Thyroid gland (tissue), 4 donors: Measurements from ENCODE around the gene TLE4. TPM values are rescaled to one million over a fixed set of nuclear protein-coding genes. Genes with fewer than 3 reads are reported as not detected.

Experiments used
- DNase-seq, 2 donors: peaks; one replicate each; pipeline ENCODE4 v3.0.0-alpha.2; 2019
- H3K27ac ChIP-seq, 3 donors: fragments of 200-600 bp; sonication (generic); 1 replicate in 2 of 3; 2 replicates in 1 of 3; pipeline ENCODE4 v1.5.1; 2016 to 2019; ENCODE audit warnings: mild to moderate bottlenecking in 1 of 3, moderate library complexity in 1 of 3
- H3K27me3 ChIP-seq: fragments of 200-600 bp; sonication (generic); one replicate; pipeline ENCODE4 v1.5.1; 2019
- H3K36me3 ChIP-seq, 2 donors: fragments of 200-600 bp; sonication (generic); one replicate each; pipeline ENCODE4 v1.5.1; 2016 to 2019
- H3K4me1 ChIP-seq, 2 donors: fragments of 200-600 bp; sonication (generic); one replicate each; pipeline ENCODE4 v1.5.1; 2017 to 2019
- H3K4me3 ChIP-seq, 3 donors: fragments of 200-600 bp; sonication (generic); replicated peaks in 1 of 3; 1 replicate in 2 of 3; 2 replicates in 1 of 3; pipeline ENCODE4 v1.5.1; 2016; ENCODE audit warnings: mild to moderate bottlenecking in 1 of 3
- H3K9me3 ChIP-seq: fragments of 200-600 bp; sonication (generic); one replicate; pipeline ENCODE4 v1.5.1; 2017
- POLR2A ChIP-seq, 2 donors: fragments of 450-650 bp; IDR thresholded peaks; one replicate each; pipeline ENCODE4 v1.6.1; 2017; ENCODE audit warnings: antibody characterized with exemption in 2 of 2, mild to moderate bottlenecking in 2 of 2, moderate library complexity in 1 of 2
- WGBS, 2 donors: methylation state at CpG; one replicate each; pipeline ENCODE4 v1.1.5; 2017; 5-methylcytosine and 5-hydroxymethylcytosine counted together
- intact Hi-C: fragments of 100-400 bp; cut with DNase I; formaldehyde crosslinking; loops from one replicate; pipeline ENCODE4 v1.15.1; 2023
- total RNA-seq, 4 donors: library from RNA; depleted of rRNA; stranded (reverse); fragments of >200 nt; gene quantifications; one replicate each; pipeline ENCODE4 v1.2.3, GENCODE V29; 2016
- TF ChIP-seq, protein P1 (sequence below), 6 experiments: fragments of 200-600 bp in 3 of 6; fragments of 450-650 bp in 3 of 6; sonication (generic) in 3 of 6; IDR thresholded peaks; one replicate each; pipeline ENCODE4 v1.5.1; 2016 to 2019; ENCODE audit warnings: antibody characterized with exemption in 6 of 6, mild to moderate bottlenecking in 2 of 6, inconsistent platforms in 1 of 6, moderate library complexity in 1 of 6

Gene TLE4
- total RNA-seq, 4 donors from 2014 or later = 40.3 to 64.2 (median 52.8) TPM

DNA sequence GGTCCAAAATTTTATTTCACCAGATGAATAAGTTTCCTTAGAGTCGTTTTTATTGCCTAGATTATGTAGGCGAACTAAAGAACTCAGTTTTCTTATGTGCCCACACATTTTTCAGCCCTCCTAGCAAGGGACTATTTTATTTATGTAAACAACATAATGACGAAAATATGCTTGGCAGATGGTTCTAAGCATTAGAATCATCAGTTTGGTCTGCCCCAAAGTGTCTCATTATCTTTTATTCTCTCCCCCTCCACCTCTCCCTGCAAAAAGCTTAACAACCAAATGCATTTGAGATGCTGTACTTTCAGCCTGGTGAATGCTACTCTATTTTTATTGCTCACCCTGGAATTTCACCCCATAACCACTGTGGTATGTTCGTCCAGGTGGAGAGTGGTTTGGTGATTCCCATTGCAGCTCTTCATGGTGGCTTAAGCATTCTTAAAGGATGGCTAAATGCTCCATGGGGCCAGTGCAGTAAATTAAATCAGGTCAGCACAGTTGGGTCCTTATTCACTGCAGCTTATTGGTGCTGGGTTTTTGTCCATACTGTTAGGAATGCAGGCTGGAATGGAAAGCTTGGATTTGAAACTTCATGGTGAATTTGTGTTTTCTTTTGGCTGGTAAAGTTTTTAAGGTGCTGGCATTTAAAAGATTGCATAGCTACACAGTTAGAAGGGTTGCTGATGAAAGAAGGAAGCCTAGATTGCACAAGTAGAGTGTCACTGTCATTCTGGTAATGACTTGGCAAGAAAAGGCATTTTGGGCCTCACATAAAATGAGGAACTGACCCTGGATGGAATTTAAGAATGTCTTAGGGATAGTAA lies 39.2 kb downstream of the TLE4 start:
- H3K36me3 ChIP-seq = no peaks in the 10 kb centered on the region
- DNase-seq = no peak
- no peak overlapping the region for H3K27ac ChIP-seq
- peaks cover 0 to 2% of the 10 kb centered on the region in 2 donors for H3K4me1 ChIP-seq
- no peak overlapping the region for H3K4me3 ChIP-seq
- H3K9me3 ChIP-seq = no peaks in the 10 kb centered on the region
- no peaks in the 10 kb centered on the region for H3K27me3 ChIP-seq
- WGBS, 2 donors = 90% methylated on average over 4 of the region's 4 CpGs
- intact Hi-C loops = no loop called here
- TF ChIP-seq POLR2A (IDR thresholded peaks at IDR 0.05) = no peak
- TF ChIP-seq, protein P1, sequence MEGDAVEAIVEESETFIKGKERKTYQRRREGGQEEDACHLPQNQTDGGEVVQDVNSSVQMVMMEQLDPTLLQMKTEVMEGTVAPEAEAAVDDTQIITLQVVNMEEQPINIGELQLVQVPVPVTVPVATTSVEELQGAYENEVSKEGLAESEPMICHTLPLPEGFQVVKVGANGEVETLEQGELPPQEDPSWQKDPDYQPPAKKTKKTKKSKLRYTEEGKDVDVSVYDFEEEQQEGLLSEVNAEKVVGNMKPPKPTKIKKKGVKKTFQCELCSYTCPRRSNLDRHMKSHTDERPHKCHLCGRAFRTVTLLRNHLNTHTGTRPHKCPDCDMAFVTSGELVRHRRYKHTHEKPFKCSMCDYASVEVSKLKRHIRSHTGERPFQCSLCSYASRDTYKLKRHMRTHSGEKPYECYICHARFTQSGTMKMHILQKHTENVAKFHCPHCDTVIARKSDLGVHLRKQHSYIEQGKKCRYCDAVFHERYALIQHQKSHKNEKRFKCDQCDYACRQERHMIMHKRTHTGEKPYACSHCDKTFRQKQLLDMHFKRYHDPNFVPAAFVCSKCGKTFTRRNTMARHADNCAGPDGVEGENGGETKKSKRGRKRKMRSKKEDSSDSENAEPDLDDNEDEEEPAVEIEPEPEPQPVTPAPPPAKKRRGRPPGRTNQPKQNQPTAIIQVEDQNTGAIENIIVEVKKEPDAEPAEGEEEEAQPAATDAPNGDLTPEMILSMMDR (IDR thresholded peaks at IDR 0.05) = no peak

DNA sequence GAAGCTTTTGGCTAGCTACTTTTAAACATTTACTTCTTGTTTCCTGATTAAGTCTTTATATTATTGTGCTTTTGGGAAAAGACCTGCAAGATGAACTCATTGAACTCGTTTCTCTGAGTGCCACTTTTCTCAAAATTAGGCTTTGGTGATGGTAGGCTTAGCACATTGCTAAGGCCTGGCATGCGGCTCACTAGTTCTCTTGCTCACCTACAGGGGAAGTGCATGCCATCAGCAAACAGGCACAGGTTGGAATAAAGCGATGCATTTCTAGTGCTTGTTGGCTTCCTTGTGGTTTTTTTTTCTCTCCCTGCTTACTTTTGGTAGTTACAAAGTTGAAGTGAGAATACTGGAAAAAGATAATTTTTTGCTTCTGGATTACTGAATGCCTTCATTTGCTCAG lies 41.4 kb downstream of the TLE4 start:
- H3K9me3 ChIP-seq = no peaks in the 10 kb centered on the region
- no peak overlapping the region for H3K27ac ChIP-seq
- intact Hi-C loops = no loop called here
- no peak overlapping the region for H3K4me3 ChIP-seq
- WGBS, 2 donors = 84 to 94% methylated on average over 3 of the region's 3 CpGs
- no peak for DNase-seq
- no peaks in the 10 kb centered on the region for H3K27me3 ChIP-seq
- H3K36me3 ChIP-seq = no peaks in the 10 kb centered on the region
- TF ChIP-seq, protein P1 (IDR thresholded peaks at IDR 0.05) = no peak
- TF ChIP-seq POLR2A (IDR thresholded peaks at IDR 0.05) = no peak
- peaks cover 8 to 14% of the 10 kb centered on the region in 2 donors for H3K4me1 ChIP-seq

DNA sequence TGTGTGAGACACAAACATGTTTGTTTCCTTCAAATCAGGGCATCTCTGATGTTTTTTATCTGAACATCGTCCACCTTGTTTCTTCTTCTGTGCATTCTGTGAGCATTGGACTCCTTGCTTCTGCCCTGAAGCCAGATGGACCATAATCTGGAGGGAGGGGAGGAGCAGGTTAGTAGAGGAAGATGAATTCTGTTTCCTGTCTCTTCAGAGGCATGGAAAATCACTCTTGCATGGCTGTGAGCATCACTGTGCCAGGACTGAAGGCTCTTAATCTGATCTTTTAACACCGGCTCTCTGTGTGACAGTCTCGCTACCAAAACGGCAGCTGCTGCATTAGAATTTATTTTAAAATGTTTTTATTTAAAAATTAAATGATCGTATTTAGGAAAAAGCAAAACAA lies 43.3 kb downstream of the TLE4 start:
- intact Hi-C loops = no loop called here
- Histone ChIP-seq H3K4me1 (peaks cover 13 to 14% of the 10 kb centered on the region in 2 donors), H3K27me3 (no peaks in the 10 kb centered on the region), H3K27ac (no peak overlapping the region), H3K36me3 (no peaks in the 10 kb centered on the region), H3K4me3 (no peak overlapping the region), H3K9me3 (no peaks in the 10 kb centered on the region)
- no peak for TF ChIP-seq POLR2A (IDR thresholded peaks at IDR 0.05)
- TF ChIP-seq, protein P1 (IDR thresholded peaks at IDR 0.05) = no peak
- 85 to 93% methylated on average over 5 of the region's 5 CpGs for WGBS, 2 donors
- no peak for DNase-seq

DNA sequence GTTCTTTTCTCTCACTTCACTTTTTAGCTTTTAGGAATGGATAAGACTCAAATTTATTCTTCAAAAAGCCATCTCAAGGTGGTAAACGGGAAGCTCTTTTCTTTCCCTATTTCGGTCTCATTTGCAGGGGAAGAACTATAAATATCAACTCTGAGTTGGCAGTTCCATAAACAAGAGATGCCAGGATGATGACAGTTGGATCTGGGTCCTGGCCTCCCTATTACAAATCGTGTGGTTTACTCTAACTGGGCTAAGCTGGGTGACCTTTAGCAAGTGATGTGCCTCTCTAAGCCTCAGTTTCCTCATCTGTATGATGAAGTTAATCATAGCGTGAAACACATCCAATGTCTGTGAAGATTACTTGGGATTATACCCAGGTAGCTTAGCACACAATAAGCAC lies 44.2 kb downstream of the TLE4 start:
- Histone ChIP-seq H3K36me3 (no peaks in the 10 kb centered on the region), H3K9me3 (no peaks in the 10 kb centered on the region), H3K4me3 (no peak overlapping the region), H3K27me3 (no peaks in the 10 kb centered on the region), H3K27ac (no peak overlapping the region), H3K4me1 (peaks cover 13 to 14% of the 10 kb centered on the region in 2 donors)
- DNase-seq = no peak
- intact Hi-C loops = no loop called here
- TF ChIP-seq, protein P1 (IDR thresholded peaks at IDR 0.05) = no peak
- TF ChIP-seq POLR2A (IDR thresholded peaks at IDR 0.05) = no peak
- WGBS, 2 donors = 85% methylated on average over 4 of the region's 4 CpGs

DNA sequence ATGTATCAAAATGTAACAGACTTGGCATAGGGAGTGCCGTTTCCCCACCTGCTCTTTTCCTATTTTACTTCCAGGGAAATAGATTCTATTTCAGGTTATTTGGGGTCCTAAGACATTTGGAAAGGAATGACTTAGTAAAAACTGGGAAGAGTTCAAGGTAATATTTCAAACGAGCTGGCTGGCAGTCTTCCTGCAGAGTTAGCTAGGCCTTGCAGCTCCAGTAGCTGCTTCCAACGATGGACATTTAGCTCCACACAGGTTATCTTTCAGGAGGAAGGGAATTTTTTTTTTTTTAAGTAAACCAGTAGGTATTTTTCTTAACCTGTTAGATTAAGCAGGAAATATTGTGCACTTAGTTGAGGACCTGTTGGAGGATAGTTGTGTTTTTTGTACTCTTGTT lies 45.2 kb downstream of the TLE4 start:
- Histone ChIP-seq H3K4me1 (peaks cover 11 to 13% of the 10 kb centered on the region in 2 donors), H3K36me3 (no peaks in the 10 kb centered on the region), H3K27me3 (no peaks in the 10 kb centered on the region), H3K27ac (peak overlapping the region in 2 of 3 donors; percentile 3 to 27), H3K9me3 (no peaks in the 10 kb centered on the region), H3K4me3 (no peak overlapping the region)
- peak; percentile 16 to 23 for DNase-seq
- no peak for TF ChIP-seq POLR2A (IDR thresholded peaks at IDR 0.05)
- TF ChIP-seq, protein P1 (IDR thresholded peaks at IDR 0.05) = no peak
- 51 to 60% methylated on average over 3 of the region's 3 CpGs for WGBS, 2 donors
- intact Hi-C loops = no loop called here
